ENCODE results near the gene DUSP1. TPM values are rescaled to one million over a fixed set of nuclear protein-coding genes. Genes with fewer than 3 reads are reported as not detected.
A peak's percentile ranks its signal among the peaks of the same experiment; 100 is the strongest.

The DUSP1 gene
- total and polyA plus RNA-seq, 4 donors, result 138 to 1,153 (median 344) TPM

DNA sequence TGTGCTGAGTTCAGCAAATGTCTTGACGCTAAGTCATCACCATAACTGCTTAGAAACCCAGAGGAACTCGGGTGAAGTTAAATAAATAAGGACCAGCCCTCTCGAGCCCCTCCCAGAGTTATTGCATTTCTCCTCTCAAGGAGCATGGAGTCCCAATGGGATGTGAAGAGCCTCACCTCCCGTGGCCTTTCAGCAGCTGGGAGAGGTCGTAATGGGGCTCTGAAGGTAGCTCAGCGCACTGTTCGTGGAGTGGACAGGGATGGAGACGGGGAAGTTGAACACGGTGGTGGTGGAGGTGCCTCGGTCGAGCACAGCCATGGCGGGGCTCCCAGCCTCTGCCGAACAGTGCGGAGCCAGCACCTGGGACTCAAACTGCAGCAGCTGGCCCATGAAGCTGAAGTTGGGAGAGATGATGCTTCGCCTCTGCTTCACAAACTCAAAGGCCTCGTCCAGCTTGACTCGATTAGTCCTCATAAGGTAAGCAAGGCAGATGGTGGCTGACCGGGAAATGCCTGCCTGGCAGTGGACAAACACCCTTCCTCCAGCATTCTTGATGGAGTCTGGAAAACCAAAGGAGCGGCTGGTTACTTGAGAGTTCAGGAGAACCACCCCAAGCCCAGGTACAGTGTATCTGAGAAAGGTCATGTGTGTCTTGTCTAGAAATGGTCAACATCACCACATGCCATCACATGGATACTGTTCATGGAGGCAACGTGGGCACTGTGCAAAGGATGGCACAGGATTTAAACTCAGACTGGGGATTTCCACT is 2.2 kb downstream of the DUSP1 start:
- Histone ChIP-seq H3K27me3 (ENCODE audit: control insufficient read depth in 3 of 3, insufficient read depth in 3 of 3, low read length in 2 of 3) (no peaks in the 10 kb centered on the region), H3K36me3 (ENCODE audit: control insufficient read depth in 4 of 4, insufficient read depth in 4 of 4, low read length in 4 of 4) (peaks cover 17 to 32% (median 23%) of the 10 kb centered on the region in 4 donors), H3K27ac (ENCODE audit: low read depth in 1 of 2, low read length in 1 of 2) (peak overlapping the region; percentile 98 to 100), H3K4me3 (peak overlapping the region; percentile 78), H3K4me1 (ENCODE audit: control insufficient read depth in 5 of 5, insufficient read depth in 5 of 5, low read length in 5 of 5) (peaks cover 0 to 50% (median 22%) of the 10 kb centered on the region in 5 donors), H3K9me3 (ENCODE audit: control insufficient read depth in 4 of 4, insufficient read depth in 3 of 4, low read length in 3 of 4) (no peaks in the 10 kb centered on the region), H3K9ac (ENCODE audit: insufficient read depth in 1 of 2, low read length in 2 of 2) (peak overlapping the region; percentile 98)
- WGBS, 2 donors, result 44 to 67% methylated on average over 20 of the region's 20 CpGs
- TF ChIP-seq, protein P1, sequence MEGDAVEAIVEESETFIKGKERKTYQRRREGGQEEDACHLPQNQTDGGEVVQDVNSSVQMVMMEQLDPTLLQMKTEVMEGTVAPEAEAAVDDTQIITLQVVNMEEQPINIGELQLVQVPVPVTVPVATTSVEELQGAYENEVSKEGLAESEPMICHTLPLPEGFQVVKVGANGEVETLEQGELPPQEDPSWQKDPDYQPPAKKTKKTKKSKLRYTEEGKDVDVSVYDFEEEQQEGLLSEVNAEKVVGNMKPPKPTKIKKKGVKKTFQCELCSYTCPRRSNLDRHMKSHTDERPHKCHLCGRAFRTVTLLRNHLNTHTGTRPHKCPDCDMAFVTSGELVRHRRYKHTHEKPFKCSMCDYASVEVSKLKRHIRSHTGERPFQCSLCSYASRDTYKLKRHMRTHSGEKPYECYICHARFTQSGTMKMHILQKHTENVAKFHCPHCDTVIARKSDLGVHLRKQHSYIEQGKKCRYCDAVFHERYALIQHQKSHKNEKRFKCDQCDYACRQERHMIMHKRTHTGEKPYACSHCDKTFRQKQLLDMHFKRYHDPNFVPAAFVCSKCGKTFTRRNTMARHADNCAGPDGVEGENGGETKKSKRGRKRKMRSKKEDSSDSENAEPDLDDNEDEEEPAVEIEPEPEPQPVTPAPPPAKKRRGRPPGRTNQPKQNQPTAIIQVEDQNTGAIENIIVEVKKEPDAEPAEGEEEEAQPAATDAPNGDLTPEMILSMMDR (IDR thresholded peaks at IDR 0.05; ENCODE audit: control extremely low read depth, extremely low read depth), result no peak
- no peak for ATAC-seq (ENCODE audit: insufficient read depth, low FRiP score)
- peak in 1 of 3 donors; percentile 54 for DNase-seq

DNA sequence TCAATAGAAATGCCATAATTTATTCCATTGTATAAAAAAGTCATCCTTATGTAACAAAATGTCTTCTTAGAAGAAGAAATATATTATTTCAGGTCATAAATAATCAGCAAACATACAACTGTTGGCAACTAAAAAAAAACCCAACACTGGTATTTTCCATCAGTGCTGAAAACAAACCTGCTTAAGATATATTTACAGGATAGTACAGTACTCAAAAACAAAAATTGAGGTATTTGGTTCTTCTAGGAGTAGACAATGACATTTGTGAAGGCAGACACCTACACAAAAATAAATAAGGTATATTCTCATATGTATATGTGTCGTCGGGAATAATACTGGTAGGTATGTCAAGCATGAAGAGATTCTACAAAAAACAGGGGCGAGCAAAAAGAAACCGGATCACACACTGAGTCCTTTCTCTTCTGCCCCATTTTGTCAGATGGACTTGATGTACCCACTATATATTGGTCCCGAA is 2.9 kb downstream of the DUSP1 start:
- Histone ChIP-seq H3K4me1 (ENCODE audit: control insufficient read depth in 5 of 5, insufficient read depth in 5 of 5, low read length in 5 of 5) (peaks cover 0 to 50% (median 22%) of the 10 kb centered on the region in 5 donors), H3K4me3 (peak overlapping the region; percentile 78), H3K9ac (ENCODE audit: insufficient read depth in 1 of 2, low read length in 2 of 2) (peak overlapping the region; percentile 32 to 98), H3K36me3 (ENCODE audit: control insufficient read depth in 4 of 4, insufficient read depth in 4 of 4, low read length in 4 of 4) (peaks cover 17 to 32% (median 23%) of the 10 kb centered on the region in 4 donors), H3K27me3 (ENCODE audit: control insufficient read depth in 3 of 3, insufficient read depth in 3 of 3, low read length in 2 of 3) (no peaks in the 10 kb centered on the region), H3K27ac (ENCODE audit: low read depth in 1 of 2, low read length in 1 of 2) (peak overlapping the region; percentile 98 to 100), H3K9me3 (ENCODE audit: control insufficient read depth in 4 of 4, insufficient read depth in 3 of 4, low read length in 3 of 4) (no peaks in the 10 kb centered on the region)
- TF ChIP-seq, protein P1 (IDR thresholded peaks at IDR 0.05; ENCODE audit: control extremely low read depth, extremely low read depth), result no peak
- ATAC-seq (ENCODE audit: insufficient read depth, low FRiP score) (no peak), DNase-seq (no peak)
- WGBS, 2 donors, result 50 to 75% methylated on average over 5 of the region's 5 CpGs

DNA sequence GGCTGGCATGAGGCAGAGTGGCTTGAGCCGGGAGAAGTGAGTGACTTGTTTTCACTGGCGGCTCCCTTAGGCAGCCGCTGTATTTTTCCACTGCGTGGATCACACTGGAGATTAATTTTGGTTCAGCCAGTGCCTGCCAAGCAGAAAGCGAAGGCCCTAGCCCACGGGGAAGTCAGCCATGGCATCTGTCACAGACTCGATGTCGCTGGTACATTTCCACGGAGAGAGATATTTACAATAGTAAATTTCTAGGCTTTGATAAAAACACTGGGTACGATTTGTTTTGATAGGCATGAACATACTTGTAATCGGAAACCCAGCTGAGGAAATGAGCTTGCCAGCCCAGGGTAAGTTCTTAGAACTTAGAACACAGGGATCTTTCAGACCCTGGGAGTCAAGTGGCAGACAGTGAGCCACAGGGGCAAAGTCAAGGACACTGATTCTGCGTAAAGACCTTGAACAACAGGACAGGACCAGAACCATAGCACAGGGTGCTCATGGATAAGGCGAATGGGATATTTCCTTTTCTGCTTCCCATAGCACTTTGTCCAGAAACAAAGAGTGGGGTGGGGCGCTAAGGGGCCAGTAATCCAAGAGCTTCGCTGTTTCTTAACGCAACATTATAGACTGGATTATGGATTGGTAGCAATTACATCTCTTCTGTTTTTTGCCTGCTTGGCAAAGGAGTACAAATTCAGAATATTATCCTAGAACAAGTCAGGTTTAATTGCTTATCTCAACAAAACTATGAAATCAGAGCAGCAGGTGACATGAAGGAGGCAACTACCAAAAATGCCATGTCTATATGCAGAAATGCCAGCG is 4.5 kb downstream of the DUSP1 start:
- Histone ChIP-seq H3K4me3 (peak overlapping the region; percentile 7), H3K9me3 (ENCODE audit: control insufficient read depth in 4 of 4, insufficient read depth in 3 of 4, low read length in 3 of 4) (no peaks in the 10 kb centered on the region), H3K27ac (ENCODE audit: low read depth in 1 of 2, low read length in 1 of 2) (peak overlapping the region; percentile 95 to 98), H3K9ac (ENCODE audit: insufficient read depth in 1 of 2, low read length in 2 of 2) (peak overlapping the region; percentile 35 to 94), H3K27me3 (ENCODE audit: control insufficient read depth in 3 of 3, insufficient read depth in 3 of 3, low read length in 2 of 3) (no peaks in the 10 kb centered on the region), H3K36me3 (ENCODE audit: control insufficient read depth in 4 of 4, insufficient read depth in 4 of 4, low read length in 4 of 4) (peaks cover 17 to 32% (median 23%) of the 10 kb centered on the region in 4 donors), H3K4me1 (ENCODE audit: control insufficient read depth in 5 of 5, insufficient read depth in 5 of 5, low read length in 5 of 5) (peaks cover 0 to 36% (median 18%) of the 10 kb centered on the region in 5 donors)
- ATAC-seq (ENCODE audit: insufficient read depth, low FRiP score) (no peak), DNase-seq (peak; percentile 70 to 74 (median 72))
- 30 to 48% methylated on average over 17 of the region's 17 CpGs for WGBS, 2 donors
- TF ChIP-seq, protein P1 (IDR thresholded peaks at IDR 0.05; ENCODE audit: control extremely low read depth, extremely low read depth), result no peak
